Astrocyte of the cerebellum (primary cell): Measurements from ENCODE around the gene LCE1D.

Experiments
- DNase-seq: peaks from one replicate; pipeline ENCODE4 v3.0.0-alpha.2; 2011; ENCODE audit warnings: low read depth
- H3K4me3 ChIP-seq: 2 replicates; pipeline ENCODE4 v1.5.1; 2011; ENCODE audit warnings: mild to moderate bottlenecking, low read depth, low read length, moderate library complexity
- CTCF ChIP-seq: IDR thresholded peaks from 2 replicates; pipeline ENCODE4 v1.5.1; 2012; ENCODE audit warnings: low read length, low read depth, moderate library complexity, mild to moderate bottlenecking; ENCODE audit errors: missing control alignments
- in situ Hi-C: cut with HindIII; loops from 2 replicates; pipeline ENCODE4 v1.10.0; 2017; ENCODE audit warnings: low sequenced_read_pairs

LCE1D gene

GRCh38 chr1:152774875-152775274 is 21.6 kb upstream of the LCE1D start, which contains the start of gene LCE1F:
LCE1F (plus strand) TSS chr1:152775140; CDS start chr1:152776372, 1,232 bp downstream.
- no peak for TF ChIP-seq CTCF
- no peak for DNase-seq
- H3K4me3 ChIP-seq, result no peak within 1 kb of the TSS
- in situ Hi-C loops, result no loop called here

GRCh38 chr1:152776361-152776760 is 20.2 kb upstream of the LCE1D start:
- DNase-seq, result no peak
- TF ChIP-seq CTCF, result no peak
- in situ Hi-C loops, result no loop called here

GRCh38 chr1:152777510-152778137 is 18.9 kb upstream of the LCE1D start:
- in situ Hi-C loops, result no loop called here
- TF ChIP-seq CTCF, result no peak
- no peak for DNase-seq
- no peak overlapping the region for H3K4me3 ChIP-seq

More at GRCh38 chr1:152776361-152776760, 20.2 kb upstream of the LCE1D start:
- H3K4me3 ChIP-seq, result no peak overlapping the region

- no peak for DNase-seq
- in situ Hi-C loops, result no loop called here
- H3K4me3 ChIP-seq, result no peak overlapping the region
- no peak for TF ChIP-seq CTCF
These were observed 13.4 kb upstream of the LCE1D start for GRCh38 chr1:152783095-152783494.

- in situ Hi-C loops, result no loop called here
- no peak for TF ChIP-seq CTCF
- no peak for DNase-seq
- H3K4me3 ChIP-seq, result no peak within 1 kb of the TSS
These were observed 10.4 kb upstream of the LCE1D start, which contains the start of gene LCE1E for GRCh38 chr1:152786077-152786476. LCE1E (plus strand) TSS chr1:152786257; CDS start chr1:152787300, 1,043 bp downstream.

- DNase-seq, result no peak
- in situ Hi-C loops, result no loop called here
- no peak overlapping the region for H3K4me3 ChIP-seq
- no peak for TF ChIP-seq CTCF
These were observed 835 bp upstream of the LCE1D start for GRCh38 chr1:152795686-152796085.
